Tibial nerve (tissue), 4 donors: ENCODE measurements around the gene GPR158.

Source experiments
- CTCF ChIP-seq, 5 experiments: fragments of 200-600 bp in 3 of 5; fragments of 450-650 bp in 2 of 5; sonication (generic) in 3 of 5; IDR thresholded peaks; one replicate each; pipeline ENCODE4 v1.5.1; 2016 to 2019; ENCODE audit warnings: antibody characterized with exemption in 5 of 5, mild to moderate bottlenecking in 3 of 5, moderate library complexity in 2 of 5
- EP300 ChIP-seq, 2 donors: sonication (generic); formaldehyde crosslinking; IDR thresholded peaks; one replicate each; pipeline ENCODE4 v1.6.1; 2017; ENCODE audit warnings: antibody characterized with exemption in 2 of 2, mild to moderate bottlenecking in 1 of 2

- no peak for TF ChIP-seq CTCF (IDR thresholded peaks at IDR 0.05)
- no peak for TF ChIP-seq EP300 (IDR thresholded peaks at IDR 0.05)
Measured at GRCh38 chr10:25483999-25484398, 309.2 kb downstream of the GPR158 start.
